ENCODE measurements around the gene LEF1. TPM values are rescaled to one million over a fixed set of nuclear protein-coding genes. Genes with fewer than 3 reads are reported as not detected.

Gene LEF1
- total RNA-seq, 1 donor from 2014 or later: 12.5 TPM

- H3K27ac ChIP-seq: no peak overlapping the region
- H3K4me1 ChIP-seq: peaks cover 4% of the 10 kb centered on the region
- TF ChIP-seq POLR2A (IDR thresholded peaks at IDR 0.05) (no peak), POLR2AphosphoS5 (IDR thresholded peaks at IDR 0.05; ENCODE audit: insufficient read depth in 1 of 2, low read depth in 1 of 2) (no peak)
- TF ChIP-seq, protein P1, sequence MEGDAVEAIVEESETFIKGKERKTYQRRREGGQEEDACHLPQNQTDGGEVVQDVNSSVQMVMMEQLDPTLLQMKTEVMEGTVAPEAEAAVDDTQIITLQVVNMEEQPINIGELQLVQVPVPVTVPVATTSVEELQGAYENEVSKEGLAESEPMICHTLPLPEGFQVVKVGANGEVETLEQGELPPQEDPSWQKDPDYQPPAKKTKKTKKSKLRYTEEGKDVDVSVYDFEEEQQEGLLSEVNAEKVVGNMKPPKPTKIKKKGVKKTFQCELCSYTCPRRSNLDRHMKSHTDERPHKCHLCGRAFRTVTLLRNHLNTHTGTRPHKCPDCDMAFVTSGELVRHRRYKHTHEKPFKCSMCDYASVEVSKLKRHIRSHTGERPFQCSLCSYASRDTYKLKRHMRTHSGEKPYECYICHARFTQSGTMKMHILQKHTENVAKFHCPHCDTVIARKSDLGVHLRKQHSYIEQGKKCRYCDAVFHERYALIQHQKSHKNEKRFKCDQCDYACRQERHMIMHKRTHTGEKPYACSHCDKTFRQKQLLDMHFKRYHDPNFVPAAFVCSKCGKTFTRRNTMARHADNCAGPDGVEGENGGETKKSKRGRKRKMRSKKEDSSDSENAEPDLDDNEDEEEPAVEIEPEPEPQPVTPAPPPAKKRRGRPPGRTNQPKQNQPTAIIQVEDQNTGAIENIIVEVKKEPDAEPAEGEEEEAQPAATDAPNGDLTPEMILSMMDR (IDR thresholded peaks at IDR 0.05): no peak
- no peak overlapping the region for H3K4me3 ChIP-seq
- intact Hi-C loops (cut with DNase I): no loop called here
- H3K9me3 ChIP-seq: no peaks in the 10 kb centered on the region
- H3K36me3 ChIP-seq: no peaks in the 10 kb centered on the region
- DNase-seq (ENCODE audit: extremely low spot score in 2 of 2): no peak
- no peaks in the 10 kb centered on the region for H3K27me3 ChIP-seq
Measured at GRCh38 chr4:108042927-108043326, 125.8 kb downstream of the LEF1 start.

DNA sequence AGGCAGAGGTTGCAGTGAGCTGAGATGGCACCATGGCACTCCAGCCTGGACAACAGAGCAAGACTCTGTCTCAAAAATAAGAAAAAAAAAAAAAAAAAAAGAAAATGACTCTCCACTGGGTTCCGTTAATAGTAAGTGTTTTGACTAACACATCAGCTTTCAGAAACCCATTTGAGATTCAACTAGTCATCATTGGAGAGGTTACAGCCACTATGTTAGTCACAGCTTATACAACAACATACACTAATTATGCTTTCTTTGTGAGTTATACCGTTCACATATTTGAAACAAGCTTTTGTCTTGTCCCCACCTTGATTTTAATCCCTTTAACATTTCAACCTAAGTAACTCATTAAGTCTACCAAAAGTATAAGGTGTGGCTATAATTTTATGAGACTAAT is 130.8 kb downstream of the LEF1 start:
- Histone ChIP-seq H3K27me3 (no peaks in the 10 kb centered on the region), H3K9me3 (no peaks in the 10 kb centered on the region), H3K4me3 (no peak overlapping the region), H3K27ac (no peak overlapping the region), H3K4me1 (no peaks in the 10 kb centered on the region), H3K36me3 (peaks cover 0 to 23% of the 10 kb centered on the region in 2 donors)
- no peak for TF ChIP-seq POLR2AphosphoS5 (IDR thresholded peaks at IDR 0.05; ENCODE audit: insufficient read depth in 1 of 2, low read depth in 1 of 2)
- intact Hi-C loops (cut with DNase I): no loop called here
- no peak for DNase-seq (ENCODE audit: extremely low spot score in 2 of 2)

GRCh38 chr4:108036213-108036612 is 132.5 kb downstream of the LEF1 start:
- Histone ChIP-seq H3K4me1 (no peaks in the 10 kb centered on the region), H3K9me3 (no peaks in the 10 kb centered on the region), H3K36me3 (peaks cover 0 to 28% of the 10 kb centered on the region in 2 donors), H3K27me3 (no peaks in the 10 kb centered on the region), H3K27ac (no peak overlapping the region), H3K4me3 (no peak overlapping the region)
- intact Hi-C loops (cut with DNase I): no loop called here
- no peak for TF ChIP-seq POLR2AphosphoS5 (IDR thresholded peaks at IDR 0.05; ENCODE audit: insufficient read depth in 1 of 2, low read depth in 1 of 2)
- no peak for TF ChIP-seq POLR2A (IDR thresholded peaks at IDR 0.05)
- TF ChIP-seq, protein P1 (IDR thresholded peaks at IDR 0.05): no peak
- DNase-seq (ENCODE audit: extremely low spot score in 2 of 2): no peak

DNA sequence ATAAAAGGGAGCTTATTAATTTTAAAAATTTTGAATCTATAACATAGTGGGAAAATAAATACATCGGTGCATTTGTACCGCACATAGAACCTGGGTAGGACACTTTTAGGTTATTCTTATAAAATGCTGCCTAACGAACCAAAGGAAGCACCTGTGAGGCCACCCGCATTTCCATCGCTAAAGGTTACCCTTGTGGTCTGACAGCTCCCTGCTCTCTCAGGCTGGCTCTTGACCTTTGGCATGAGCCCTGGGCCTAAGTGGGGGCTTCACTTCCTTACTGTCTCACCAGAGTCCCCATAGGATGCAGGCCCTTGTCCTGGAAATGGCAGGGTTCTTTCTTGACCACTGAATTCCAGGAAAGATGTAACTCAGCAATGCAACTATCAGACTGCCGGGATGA is 133.0 kb downstream of the LEF1 start:
- Histone ChIP-seq H3K4me1 (no peaks in the 10 kb centered on the region), H3K4me3 (no peak overlapping the region), H3K36me3 (peaks cover 0 to 28% of the 10 kb centered on the region in 2 donors), H3K9me3 (no peaks in the 10 kb centered on the region), H3K27ac (no peak overlapping the region), H3K27me3 (no peaks in the 10 kb centered on the region)
- TF ChIP-seq, protein P1 (IDR thresholded peaks at IDR 0.05): no peak
- TF ChIP-seq POLR2A (IDR thresholded peaks at IDR 0.05) (no peak), POLR2AphosphoS5 (IDR thresholded peaks at IDR 0.05; ENCODE audit: insufficient read depth in 1 of 2, low read depth in 1 of 2) (no peak)
- intact Hi-C loops (cut with DNase I): no loop called here
- no peak for DNase-seq (ENCODE audit: extremely low spot score in 2 of 2)

GRCh38 chr4:108034565-108034964 is 134.2 kb downstream of the LEF1 start:
- intact Hi-C loops (cut with DNase I): no loop called here
- peaks cover 0 to 28% of the 10 kb centered on the region in 2 donors for H3K36me3 ChIP-seq

More at GRCh38 chr4:108034565-108034964, 134.2 kb downstream of the LEF1 start:
- TF ChIP-seq POLR2A (IDR thresholded peaks at IDR 0.05) (no peak), POLR2AphosphoS5 (IDR thresholded peaks at IDR 0.05; ENCODE audit: insufficient read depth in 1 of 2, low read depth in 1 of 2) (no peak)
- TF ChIP-seq, protein P1 (IDR thresholded peaks at IDR 0.05): no peak
- Histone ChIP-seq H3K27ac (no peak overlapping the region), H3K27me3 (no peaks in the 10 kb centered on the region), H3K4me1 (no peaks in the 10 kb centered on the region), H3K4me3 (no peak overlapping the region), H3K9me3 (no peaks in the 10 kb centered on the region)
- no peak for DNase-seq (ENCODE audit: extremely low spot score in 2 of 2)
